Measurements from ENCODE around the gene MMP3. TPM values are rescaled to one million over a fixed set of nuclear protein-coding genes. Genes with fewer than 3 reads are reported as not detected.

MMP3 gene
- total and polyA plus RNA-seq, 2 donors (not counting 3 experiments of a cell fraction or from before 2014, with no cell fraction given), result not detected

GRCh38 chr11:102882389-102883024 is 39.1 kb upstream of the MMP3 start:
- no peak overlapping the region for H2AFZ ChIP-seq (ENCODE audit: low read depth, low read length)
- no peak overlapping the region for H3K4me2 ChIP-seq (ENCODE audit: insufficient read depth, low read length)
- no peak for FAIRE-seq
- no TSS peak for BruUV-seq (replicated peaks)
- H3K9me3 ChIP-seq (replicated peaks; ENCODE audit: control insufficient read depth, insufficient read depth, low read length), result no peaks in the 10 kb centered on the region
- intact Hi-C loops (cut with micrococcal nuclease), result no loop called here
- no peak overlapping the region for H3K27ac ChIP-seq (ENCODE audit: insufficient read depth, low read depth, low read length)
- dilution Hi-C loops (cut with MboI; ENCODE audit: extremely low pct_ligation_motif_present, low sequenced_read_pairs), result no loop called here
- no peak overlapping the region for H3K9ac ChIP-seq (replicated peaks; ENCODE audit: extremely low read depth, insufficient read depth, low read length)
- H3K4me3 ChIP-seq (replicated peaks in 1 of 3; ENCODE audit: insufficient read depth in 1 of 3, low read depth in 1 of 3, low read length in 3 of 3), result no peak overlapping the region
- H3K9me1 ChIP-seq (replicated peaks; ENCODE audit: control insufficient read depth, extremely low read depth, insufficient read depth, low read length), result no peaks in the 10 kb centered on the region
- H3K27me3 ChIP-seq (ENCODE audit: control insufficient read depth in 2 of 2, insufficient read depth in 2 of 2, low read length in 2 of 2), result peaks cover 2 to 3% of the 10 kb centered on the region in 2 experiments
- H3K36me3 ChIP-seq (ENCODE audit: control insufficient read depth in 2 of 2, extremely low read depth in 1 of 2, insufficient read depth in 2 of 2, low read length in 2 of 2), result no peaks in the 10 kb centered on the region
- POLR2A ChIA-PET, result no interaction called here
- no peak for DNase-seq (ENCODE audit: low read depth, low spot score)
- H4K20me1 ChIP-seq (replicated peaks; ENCODE audit: control insufficient read depth, extremely low read depth, insufficient read depth, low read length), result no peaks in the 10 kb centered on the region
- TF ChIP-seq MYC (IDR thresholded peaks at IDR 0.05; ENCODE audit: low read depth, low read length) (no peak), CTCF (IDR thresholded peaks at IDR 0.05; ENCODE audit: extremely low read depth in 1 of 2, insufficient read depth in 1 of 2, low read depth in 1 of 2, low read length in 2 of 2) (no peak), EZH2 (IDR thresholded peaks at IDR 0.05; ENCODE audit: borderline replicate concordance, low read depth, low read length, severe bottlenecking) (no peak), JUN (IDR thresholded peaks at IDR 0.05; ENCODE audit: borderline replicate concordance, insufficient read depth, insufficient read length, low read depth) (no peak), FOS (IDR thresholded peaks at IDR 0.05; ENCODE audit: borderline replicate concordance, insufficient read depth, low read length) (no peak), MAX (IDR thresholded peaks at IDR 0.05; ENCODE audit: insufficient read depth, insufficient read length) (no peak), POLR2A (IDR thresholded peaks at IDR 0.05; ENCODE audit: low read depth, low read length) (no peak), POLR2AphosphoS5 (IDR thresholded peaks at IDR 0.05; ENCODE audit: insufficient read depth, low read depth, low read length) (no peak)
- CTCF ChIA-PET, result no interaction called here
- H3K79me2 ChIP-seq (ENCODE audit: control insufficient read depth, insufficient read depth, low read length), result no peaks in the 10 kb centered on the region
- no peaks in the 10 kb centered on the region for H3K4me1 ChIP-seq (ENCODE audit: control insufficient read depth, extremely low read depth, insufficient read depth, low read length)
